Measurements from ENCODE around the gene SPC24. TPM values are rescaled to one million over a fixed set of nuclear protein-coding genes. Genes with fewer than 3 reads are reported as not detected.
"Not testable (repeated sequence)": the region's sequence is repeated elsewhere in the genome, so short reads cannot be mapped to it uniquely, and the experiment has no call there.

The SPC24 gene
- polyA plus RNA-seq, 1 donor: 7.2 TPM

GRCh38 chr19:11192957-11193939 is 37.7 kb upstream of the SPC24 start:
- WGBS (ENCODE audit: insufficient coverage, low lambda C conversion rate): no CpG with 5 or more reads among the region's 68 CpGs
- H3K27me3 ChIP-seq (ENCODE audit: control insufficient read depth, insufficient read depth, low read length): no peaks in the 10 kb centered on the region
- H3K9me3 ChIP-seq (ENCODE audit: control insufficient read depth, low read depth, low read length): no peaks in the 10 kb centered on the region
- peaks cover 9% of the 10 kb centered on the region for H3K4me1 ChIP-seq (ENCODE audit: control insufficient read depth, insufficient read depth, low read length)
- no peak overlapping the region for H3K4me3 ChIP-seq (ENCODE audit: low read length)
- H3K27ac ChIP-seq (ENCODE audit: low read length): no peak overlapping the region
- no peak for DNase-seq
- peaks cover 37% of the 10 kb centered on the region for H3K36me3 ChIP-seq (ENCODE audit: control insufficient read depth, insufficient read depth, low read length)

- Histone ChIP-seq H3K4me3 (ENCODE audit: low read length) (no peak overlapping the region), H3K9me3 (ENCODE audit: control insufficient read depth, low read depth, low read length) (no peaks in the 10 kb centered on the region), H3K4me1 (ENCODE audit: control insufficient read depth, insufficient read depth, low read length) (peaks cover 4% of the 10 kb centered on the region), H3K36me3 (ENCODE audit: control insufficient read depth, insufficient read depth, low read length) (peaks cover 41% of the 10 kb centered on the region), H3K27ac (ENCODE audit: low read length) (no peak overlapping the region), H3K27me3 (ENCODE audit: control insufficient read depth, insufficient read depth, low read length) (no peaks in the 10 kb centered on the region)
- DNase-seq: no peak
- no CpG with 5 or more reads among the region's 5 CpGs for WGBS (ENCODE audit: insufficient coverage, low lambda C conversion rate)
These were observed 36.4 kb upstream of the SPC24 start for GRCh38 chr19:11191934-11192333.

GRCh38 chr19:11191273-11191755 is 35.7 kb upstream of the SPC24 start:
- H3K27me3 ChIP-seq (ENCODE audit: control insufficient read depth, insufficient read depth, low read length): no peaks in the 10 kb centered on the region
- no CpG with 5 or more reads among the region's 8 CpGs for WGBS (ENCODE audit: insufficient coverage, low lambda C conversion rate)
- no peak overlapping the region for H3K27ac ChIP-seq (ENCODE audit: low read length)
- peaks cover 2% of the 10 kb centered on the region for H3K4me1 ChIP-seq (ENCODE audit: control insufficient read depth, insufficient read depth, low read length)
- no peak overlapping the region for H3K4me3 ChIP-seq (ENCODE audit: low read length)
- DNase-seq: no peak
- H3K9me3 ChIP-seq (ENCODE audit: control insufficient read depth, low read depth, low read length): no peaks in the 10 kb centered on the region
- peaks cover 45% of the 10 kb centered on the region for H3K36me3 ChIP-seq (ENCODE audit: control insufficient read depth, insufficient read depth, low read length)

GRCh38 chr19:11190501-11190900 is 34.9 kb upstream of the SPC24 start:
- WGBS (ENCODE audit: insufficient coverage, low lambda C conversion rate): 82% methylated on average over 2 of the region's 8 CpGs
- Histone ChIP-seq H3K36me3 (ENCODE audit: control insufficient read depth, insufficient read depth, low read length) (peaks cover 50% of the 10 kb centered on the region), H3K9me3 (ENCODE audit: control insufficient read depth, low read depth, low read length) (no peaks in the 10 kb centered on the region), H3K27me3 (ENCODE audit: control insufficient read depth, insufficient read depth, low read length) (no peaks in the 10 kb centered on the region), H3K4me1 (ENCODE audit: control insufficient read depth, insufficient read depth, low read length) (no peaks in the 10 kb centered on the region), H3K4me3 (ENCODE audit: low read length) (no peak overlapping the region), H3K27ac (ENCODE audit: low read length) (no peak overlapping the region)
- DNase-seq: no peak

- DNase-seq: no peak
- H3K36me3 ChIP-seq (ENCODE audit: control insufficient read depth, insufficient read depth, low read length): peaks cover 40% of the 10 kb centered on the region
- no peak overlapping the region for H3K4me3 ChIP-seq (ENCODE audit: low read length)
- H3K9me3 ChIP-seq (ENCODE audit: control insufficient read depth, low read depth, low read length): no peaks in the 10 kb centered on the region
- H3K27ac ChIP-seq (ENCODE audit: low read length): no peak overlapping the region
- H3K27me3 ChIP-seq (ENCODE audit: control insufficient read depth, insufficient read depth, low read length): no peaks in the 10 kb centered on the region
- WGBS (ENCODE audit: insufficient coverage, low lambda C conversion rate): 97% methylated on average over 6 of the region's 9 CpGs
- no peaks in the 10 kb centered on the region for H3K4me1 ChIP-seq (ENCODE audit: control insufficient read depth, insufficient read depth, low read length)
These were observed 31.9 kb upstream of the SPC24 start for GRCh38 chr19:11187441-11187840.

GRCh38 chr19:11182994-11183393 is 27.4 kb upstream of the SPC24 start:
- H3K27ac ChIP-seq (ENCODE audit: low read length): no peak overlapping the region
- H3K36me3 ChIP-seq (ENCODE audit: control insufficient read depth, insufficient read depth, low read length): peaks cover 42% of the 10 kb centered on the region

GRCh38 chr19:11181488-11181887 is 25.9 kb upstream of the SPC24 start:
- Histone ChIP-seq H3K4me1 (ENCODE audit: control insufficient read depth, insufficient read depth, low read length) (no peaks in the 10 kb centered on the region), H3K4me3 (ENCODE audit: low read length) (no peak overlapping the region), H3K36me3 (ENCODE audit: control insufficient read depth, insufficient read depth, low read length) (peaks cover 44% of the 10 kb centered on the region), H3K27ac (ENCODE audit: low read length) (no peak overlapping the region), H3K9me3 (ENCODE audit: control insufficient read depth, low read depth, low read length) (no peaks in the 10 kb centered on the region), H3K27me3 (ENCODE audit: control insufficient read depth, insufficient read depth, low read length) (no peaks in the 10 kb centered on the region)
- WGBS (ENCODE audit: insufficient coverage, low lambda C conversion rate): no CpG with 5 or more reads among the region's 4 CpGs
- no peak for DNase-seq

More at GRCh38 chr19:11182994-11183393, 27.4 kb upstream of the SPC24 start:
- WGBS (ENCODE audit: insufficient coverage, low lambda C conversion rate): no CpG with 5 or more reads among the region's 1 CpG
- no peak for DNase-seq
- no peaks in the 10 kb centered on the region for H3K9me3 ChIP-seq (ENCODE audit: control insufficient read depth, low read depth, low read length)
- no peaks in the 10 kb centered on the region for H3K27me3 ChIP-seq (ENCODE audit: control insufficient read depth, insufficient read depth, low read length)
- no peaks in the 10 kb centered on the region for H3K4me1 ChIP-seq (ENCODE audit: control insufficient read depth, insufficient read depth, low read length)
- H3K4me3 ChIP-seq (ENCODE audit: low read length): no peak overlapping the region

GRCh38 chr19:11180975-11181374 is 25.4 kb upstream of the SPC24 start:
- H3K36me3 ChIP-seq (ENCODE audit: control insufficient read depth, insufficient read depth, low read length): peaks cover 48% of the 10 kb centered on the region
- H3K4me1 ChIP-seq (ENCODE audit: control insufficient read depth, insufficient read depth, low read length); H3K9me3 ChIP-seq (ENCODE audit: control insufficient read depth, low read depth, low read length); H3K27me3 ChIP-seq (ENCODE audit: control insufficient read depth, insufficient read depth, low read length); H3K4me3 ChIP-seq (ENCODE audit: low read length); H3K27ac ChIP-seq (ENCODE audit: low read length); DNase-seq: not testable (repeated sequence)
- WGBS (ENCODE audit: insufficient coverage, low lambda C conversion rate): 100% methylated on average over 1 of the region's 8 CpGs

- Histone ChIP-seq H3K4me3 (ENCODE audit: low read length) (no peak overlapping the region), H3K27me3 (ENCODE audit: control insufficient read depth, insufficient read depth, low read length) (no peaks in the 10 kb centered on the region), H3K4me1 (ENCODE audit: control insufficient read depth, insufficient read depth, low read length) (no peaks in the 10 kb centered on the region), H3K27ac (ENCODE audit: low read length) (no peak overlapping the region), H3K9me3 (ENCODE audit: control insufficient read depth, low read depth, low read length) (no peaks in the 10 kb centered on the region), H3K36me3 (ENCODE audit: control insufficient read depth, insufficient read depth, low read length) (peaks cover 47% of the 10 kb centered on the region)
- WGBS (ENCODE audit: insufficient coverage, low lambda C conversion rate): no CpG with 5 or more reads among the region's 8 CpGs
- DNase-seq: no peak
These were observed 24.8 kb upstream of the SPC24 start for GRCh38 chr19:11180346-11180745.

GRCh38 chr19:11179716-11180297 is 24.2 kb upstream of the SPC24 start:
- no peak overlapping the region for H3K27ac ChIP-seq (ENCODE audit: low read length)
- H3K4me3 ChIP-seq (ENCODE audit: low read length): no peak overlapping the region
- H3K36me3 ChIP-seq (ENCODE audit: control insufficient read depth, insufficient read depth, low read length): peaks cover 44% of the 10 kb centered on the region
- no peaks in the 10 kb centered on the region for H3K4me1 ChIP-seq (ENCODE audit: control insufficient read depth, insufficient read depth, low read length)
- no peak for DNase-seq
- H3K27me3 ChIP-seq (ENCODE audit: control insufficient read depth, insufficient read depth, low read length): no peaks in the 10 kb centered on the region
- H3K9me3 ChIP-seq (ENCODE audit: control insufficient read depth, low read depth, low read length): no peaks in the 10 kb centered on the region
- WGBS (ENCODE audit: insufficient coverage, low lambda C conversion rate): 80% methylated on average over 1 of the region's 11 CpGs

Measured in large intestine (tissue), 3 donors.